Panc1 (cell line): ENCODE data around the gene MTPN. TPM values are rescaled to one million over a fixed set of nuclear protein-coding genes. Genes with fewer than 3 reads are reported as not detected.

Source experiments
- ATAC-seq: fragments of 200-7000 bp; cut with Tn5 transposase; 2 replicates; pipeline ENCODE4 v1.9.1; 2020; ENCODE audit warnings: mild to moderate bottlenecking, moderate library complexity
- BruUV-seq: library from RNA; stranded (reverse); fragments of 400-500 nt; replicated peaks from 2 replicates; lab custom pipeline; 2021; lab: Mats Ljungman, UMichigan
- CTCF ChIA-PET: fragments of 300-600 bp; sonication (Branson Sonifier 250); formaldehyde crosslinking; loops from one replicate; lab custom pipeline; 2022; ENCODE audit warnings: antibody characterized with exemption; lab: Charles Lee
- POLR2A ChIA-PET: fragments of 300-600 bp; sonication (Branson Sonifier 250); formaldehyde crosslinking; loops from one replicate; lab custom pipeline; 2022; ENCODE audit warnings: antibody characterized with exemption; lab: Charles Lee
- DNase-seq: peaks from one replicate; pipeline ENCODE4 v3.0.0-alpha.2; 2010; ENCODE audit warnings: low read depth, low spot score
- H3K27ac ChIP-seq: 2 replicates; pipeline ENCODE4 v1.5.1; 2011; ENCODE audit warnings: mild to moderate bottlenecking, low read length, inconsistent platforms
- H3K27me3 ChIP-seq: fragments of 200-500 bp; sonication (Bioruptor generic); 2 replicates; pipeline ENCODE4 v1.6.0; 2014; ENCODE audit warnings: low read length, inconsistent platforms; ENCODE audit not compliant: control insufficient read depth, insufficient read depth
- H3K36me3 ChIP-seq: fragments of 200-500 bp; sonication (Bioruptor generic); 2 replicates; pipeline ENCODE4 v1.5.1; 2014; ENCODE audit warnings: inconsistent platforms, mild to moderate bottlenecking, low read length, moderate library complexity; ENCODE audit not compliant: control insufficient read depth, insufficient read depth
- H3K4me1 ChIP-seq: 2 replicates; pipeline ENCODE4 v1.5.1; 2011; ENCODE audit warnings: inconsistent platforms, mild to moderate bottlenecking, low read length, moderate library complexity; ENCODE audit not compliant: control insufficient read depth, insufficient read depth
- H3K4me3 ChIP-seq, 2 experiments: 2 replicates each; pipeline ENCODE4 v1.5.1; 2011 to 2012; ENCODE audit warnings: low read depth in 2 of 2, low read length in 2 of 2, mild to moderate bottlenecking in 2 of 2, inconsistent platforms in 1 of 2, moderate library complexity in 1 of 2
- H3K9me3 ChIP-seq: fragments of 200-500 bp; sonication (Bioruptor generic); 2 replicates; pipeline ENCODE4 v1.5.1; 2014; ENCODE audit warnings: low read depth, mild to moderate bottlenecking, inconsistent platforms, low read length, moderate library complexity; ENCODE audit not compliant: control insufficient read depth, insufficient read depth
- CTCF ChIP-seq: fragments of 450-650 bp; IDR thresholded peaks from 2 replicates; pipeline ENCODE4 v1.5.1; 2017; ENCODE audit warnings: mild to moderate bottlenecking
- POLR2AphosphoS5 ChIP-seq: IDR thresholded peaks from 2 replicates; pipeline ENCODE4 v1.6.1; 2012; ENCODE audit warnings: mild to moderate bottlenecking, low read depth, low read length, moderate library complexity
- REST ChIP-seq, 2 experiments: IDR thresholded peaks; 2 replicates each; pipeline ENCODE4 v1.6.1; 2011 to 2012; ENCODE audit warnings: low read depth in 2 of 2, control low read depth in 1 of 2, low read length in 1 of 2, mild to moderate bottlenecking in 1 of 2, moderate library complexity in 1 of 2; ENCODE audit not compliant: insufficient read depth in 1 of 2
- SIN3A ChIP-seq: IDR thresholded peaks from 2 replicates; pipeline ENCODE4 v1.6.1; 2012; ENCODE audit warnings: low read depth, mild to moderate bottlenecking, low read length, moderate library complexity, borderline replicate concordance; ENCODE audit not compliant: insufficient read depth
- TCF7L2 ChIP-seq: IDR thresholded peaks from 2 replicates; pipeline ENCODE4 v1.6.1; 2011; ENCODE audit warnings: mild to moderate bottlenecking, low read depth, low read length, inconsistent platforms
- in situ Hi-C: cut with HindIII; loops from 2 replicates; pipeline ENCODE4 v1.10.0; 2016; ENCODE audit warnings: low sequenced_read_pairs, low pct_unique_long_range_greater_than_20kb
- intact Hi-C: fragments of 100-400 bp; cut with micrococcal nuclease; formaldehyde crosslinking; loops from one replicate; pipeline ENCODE4 v1.10.0; 2022; ENCODE audit not compliant: unreplicated experiment
- total RNA-seq: library from RNA; stranded (reverse); gene quantifications from one replicate; pipeline ENCODE4 v1.2.1, GENCODE V29; 2021; ENCODE audit not compliant: unreplicated experiment

Gene MTPN
- total RNA-seq, 1 experiment from 2014 or later, result 177 TPM

GRCh38 chr7:135998081-135998480, 20.9 kb upstream of the MTPN start:
- intact Hi-C loops, result no loop called here
- Histone ChIP-seq H3K4me3 (no peak overlapping the region), H3K9me3 (no peaks in the 10 kb centered on the region), H3K4me1 (no peaks in the 10 kb centered on the region), H3K27ac (no peak overlapping the region), H3K27me3 (peaks cover 3% of the 10 kb centered on the region; the same call in 1 of the 2 replicates), H3K36me3 (no peaks in the 10 kb centered on the region)
- in situ Hi-C loops, result no loop called here
- ATAC-seq, result no peak
- no peak for TF ChIP-seq SIN3A
- no peak for TF ChIP-seq POLR2AphosphoS5
- TF ChIP-seq REST (IDR thresholded peaks at IDR 0.05; ENCODE audit: insufficient read depth in 1 of 2, low read depth in 2 of 2, low read length in 1 of 2), result no peak
- no peak for TF ChIP-seq CTCF
- TF ChIP-seq TCF7L2, result no peak
- DNase-seq, result no peak
- ChIA-PET POLR2A (interaction anchor here (0.6 kb wide), 1 partner anchor 129 kb away, joined by 3 read pairs; no protein-coding TSS in a partner anchor), CTCF (no interaction called here)
- BruUV-seq, result no TSS peak

GRCh38 chr7:135995748-135996147, 18.6 kb upstream of the MTPN start:
- Histone ChIP-seq H3K27me3 (peaks cover 3% of the 10 kb centered on the region; the same call in 1 of the 2 replicates), H3K4me3 (no peak overlapping the region), H3K9me3 (no peaks in the 10 kb centered on the region), H3K4me1 (no peaks in the 10 kb centered on the region), H3K27ac (no peak overlapping the region), H3K36me3 (no peaks in the 10 kb centered on the region)
- no peak for DNase-seq
- CTCF ChIA-PET, result no interaction called here
- no peak for TF ChIP-seq SIN3A
- TF ChIP-seq CTCF, result no peak
- no peak for TF ChIP-seq REST (IDR thresholded peaks at IDR 0.05; ENCODE audit: insufficient read depth in 1 of 2, low read depth in 2 of 2, low read length in 1 of 2)
- TF ChIP-seq POLR2AphosphoS5, result no peak
- no peak for TF ChIP-seq TCF7L2
- POLR2A ChIA-PET, result no interaction called here
- BruUV-seq, result no TSS peak
- intact Hi-C loops (no loop called here), in situ Hi-C loops (no loop called here)
- no peak for ATAC-seq
